Muscle of back (tissue), 11 donors: Measurements from ENCODE around the gene GSE1. TPM values are rescaled to one million over a fixed set of nuclear protein-coding genes. Genes with fewer than 3 reads are reported as not detected.

Experiments used
- DNase-seq, 3 donors: peaks; one replicate each; pipeline versions ENCODE4 v3.0.0 to v3.0.0-alpha.2; 2013
- polyA plus RNA-seq, 10 donors: library from polyadenylated mRNA; unstranded; fragments of 120-200 nt; gene quantifications; one replicate each; pipeline ENCODE4 v1.2.1, GENCODE V29; 2013; ENCODE audit not compliant: insufficient read length in 10 of 10

The GSE1 gene
- polyA plus RNA-seq, 10 donors: 40.0 to 55.2 (median 46.3) TPM

DNA sequence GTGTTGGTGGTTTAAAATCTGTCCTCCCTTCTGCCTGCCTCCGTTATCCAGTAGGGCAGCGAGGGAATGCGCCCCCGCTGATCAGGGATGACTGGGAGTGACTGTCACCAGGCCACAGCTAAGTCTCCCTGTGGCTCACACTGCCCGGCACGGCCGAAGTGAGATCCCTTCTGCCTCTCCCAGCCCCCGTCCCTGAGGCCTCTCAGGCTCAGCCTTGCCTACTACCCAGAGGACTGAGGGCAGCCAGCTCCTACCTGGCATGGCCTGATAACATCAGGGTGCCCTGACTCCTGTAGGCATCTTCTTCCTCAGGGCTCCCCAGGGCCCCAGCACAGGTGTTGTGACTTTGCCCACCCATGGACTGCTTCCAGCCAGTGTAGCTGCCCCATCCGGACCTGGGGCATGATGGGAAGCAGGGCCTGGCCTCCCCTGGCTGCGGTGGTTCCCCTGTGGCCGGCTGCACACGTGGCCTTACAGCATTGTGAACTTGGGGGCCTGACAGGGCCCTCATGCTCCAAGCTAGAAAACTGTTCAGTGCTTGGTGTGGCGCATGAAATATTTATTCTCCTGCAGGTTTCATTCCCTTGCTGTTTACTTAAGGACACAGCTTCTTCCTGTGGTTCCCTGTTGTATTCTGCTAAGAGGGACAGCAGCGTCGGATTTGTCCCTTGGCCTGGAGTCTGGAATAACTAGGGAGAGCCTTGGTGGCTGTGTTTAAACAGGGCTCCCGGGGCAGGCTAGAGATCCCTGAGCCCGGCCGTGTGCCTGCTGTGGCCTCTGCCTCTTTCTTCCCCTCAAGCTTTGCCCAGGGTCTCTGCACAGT, 45.6 kb downstream of the GSE1 start:
- DNase-seq: no peak

DNA sequence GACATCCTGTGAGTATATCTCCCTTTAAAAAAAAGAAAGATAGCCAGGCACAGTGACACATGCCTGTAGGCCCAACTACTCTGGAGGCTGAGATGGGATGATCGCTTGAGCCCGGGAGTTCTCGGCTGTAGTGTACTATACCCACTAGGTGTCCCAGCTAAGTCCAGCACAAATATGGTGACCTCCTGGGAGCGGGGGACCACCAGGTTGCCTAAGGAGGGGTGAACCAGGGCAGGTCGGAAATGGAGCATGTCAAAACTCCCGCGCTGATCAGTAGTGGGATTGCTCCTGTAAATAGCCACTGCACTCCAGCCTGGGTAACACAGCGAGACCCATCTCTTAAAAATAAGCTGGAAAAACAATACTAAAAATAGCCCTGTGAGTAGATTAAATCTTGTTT, 46.2 kb downstream of the GSE1 start:
- no peak for DNase-seq

DNA sequence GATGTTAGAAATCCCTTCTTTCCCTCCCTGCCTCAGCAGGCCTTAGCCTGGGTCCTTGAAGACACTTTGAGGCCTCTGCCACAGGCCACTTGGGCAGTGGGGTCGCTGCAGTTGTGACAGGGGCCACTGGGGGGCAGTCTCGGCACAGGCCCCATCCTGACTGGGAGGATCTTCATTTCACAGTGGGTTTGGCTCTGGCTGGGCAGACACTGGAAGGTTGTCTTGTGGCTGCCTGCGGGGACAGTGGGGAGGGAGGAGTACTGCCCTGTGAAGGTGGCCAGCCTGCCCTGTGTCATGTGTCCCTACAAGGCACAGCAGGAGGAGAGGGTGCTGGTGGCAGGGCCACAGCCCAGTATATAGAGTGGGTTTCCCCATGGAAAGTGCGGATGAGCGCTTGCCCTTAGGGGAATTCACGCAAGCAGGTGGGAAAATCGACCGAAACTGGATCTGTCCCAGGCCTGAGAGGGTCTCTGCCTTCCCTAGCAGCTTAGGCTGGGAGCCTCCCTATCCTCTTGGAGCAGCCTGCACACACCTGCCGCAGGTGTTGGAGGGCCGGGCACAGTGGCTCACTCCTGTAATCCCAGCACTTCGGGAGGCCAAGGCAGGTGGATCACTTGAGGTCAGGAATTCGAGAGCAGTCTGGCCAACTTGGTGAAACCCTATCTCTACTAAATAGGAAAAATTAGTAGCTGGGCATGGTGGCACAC, 46.8 kb downstream of the GSE1 start:
- peak; percentile 22 to 77 (median 59) for DNase-seq

DNA sequence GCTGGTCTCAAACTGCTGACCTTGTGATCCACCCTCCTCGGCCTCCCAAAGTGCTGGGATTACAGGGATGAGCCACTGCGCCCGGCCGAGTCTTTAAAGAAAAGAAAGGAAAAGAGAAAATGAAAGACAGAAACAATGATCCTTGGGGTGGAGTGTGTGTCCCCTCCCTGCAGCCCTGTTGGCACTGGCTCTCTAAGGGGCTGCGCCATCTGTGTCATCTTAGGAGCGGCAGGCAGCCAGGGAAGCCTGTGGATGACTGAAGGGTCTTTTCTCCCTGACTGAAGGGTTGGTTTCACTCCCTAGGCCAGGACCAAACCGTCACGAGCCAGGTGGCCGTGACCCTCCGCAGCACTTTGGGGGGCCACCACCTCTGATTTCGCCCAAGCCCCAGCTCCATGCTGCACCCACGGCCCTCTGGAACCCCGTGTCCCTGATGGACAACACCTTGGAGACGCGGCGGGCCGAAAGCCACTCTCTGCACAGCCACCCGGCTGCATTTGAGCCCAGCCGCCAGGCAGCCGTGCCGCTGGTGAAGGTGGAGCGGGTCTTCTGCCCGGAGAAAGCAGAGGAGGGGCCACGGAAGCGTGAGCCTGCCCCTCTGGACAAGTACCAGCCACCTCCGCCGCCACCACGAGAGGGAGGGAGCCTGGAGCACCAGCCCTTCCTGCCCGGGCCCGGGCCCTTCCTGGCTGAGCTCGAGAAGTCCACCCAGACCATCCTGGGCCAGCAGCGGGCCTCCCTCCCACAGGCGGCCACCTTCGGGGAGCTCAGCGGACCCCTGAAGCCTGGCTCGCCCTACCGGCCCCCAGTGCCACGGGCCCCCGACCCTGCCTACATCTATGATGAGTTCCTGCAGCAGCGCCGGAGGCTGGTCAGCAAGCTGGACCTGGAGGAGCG, 48.0 kb downstream of the GSE1 start:
- DNase-seq: no peak

DNA sequence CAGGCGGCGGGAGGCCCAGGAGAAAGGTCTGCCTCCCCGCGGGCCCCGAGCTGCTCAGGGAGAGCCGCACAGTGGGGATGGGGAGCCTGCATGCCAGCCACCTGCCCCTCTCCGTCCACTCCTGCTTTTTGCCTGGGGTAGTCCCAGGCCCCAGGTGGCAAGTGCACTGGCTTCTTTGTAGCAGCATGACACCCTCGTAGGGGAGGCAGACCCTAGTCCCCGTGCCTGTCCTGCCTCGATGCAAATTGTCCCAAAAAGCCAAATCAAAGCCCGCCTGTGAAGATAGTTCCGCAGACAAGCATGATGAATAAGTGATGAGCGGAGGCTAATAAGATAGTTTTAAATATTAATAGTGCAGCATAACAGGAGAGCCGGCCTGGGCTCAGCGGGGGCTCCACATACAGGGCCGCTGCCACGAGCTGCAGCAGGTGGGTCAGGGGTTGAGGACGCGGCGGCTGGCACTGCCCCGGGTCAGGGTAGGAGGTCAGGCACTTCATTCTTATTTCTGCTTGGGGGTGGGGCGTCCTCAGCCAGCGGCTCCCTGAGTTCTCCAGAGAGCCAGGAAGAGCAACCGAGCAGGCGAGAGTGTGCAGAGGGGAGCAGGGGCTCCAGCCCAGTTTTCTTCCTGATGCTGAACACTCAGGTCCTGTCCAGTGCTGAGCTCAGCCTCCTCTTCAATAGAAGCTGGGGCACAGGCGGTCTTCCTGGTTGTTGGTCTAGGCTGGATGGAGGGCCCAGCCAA, 48.8 kb downstream of the GSE1 start:
- no peak for DNase-seq

DNA sequence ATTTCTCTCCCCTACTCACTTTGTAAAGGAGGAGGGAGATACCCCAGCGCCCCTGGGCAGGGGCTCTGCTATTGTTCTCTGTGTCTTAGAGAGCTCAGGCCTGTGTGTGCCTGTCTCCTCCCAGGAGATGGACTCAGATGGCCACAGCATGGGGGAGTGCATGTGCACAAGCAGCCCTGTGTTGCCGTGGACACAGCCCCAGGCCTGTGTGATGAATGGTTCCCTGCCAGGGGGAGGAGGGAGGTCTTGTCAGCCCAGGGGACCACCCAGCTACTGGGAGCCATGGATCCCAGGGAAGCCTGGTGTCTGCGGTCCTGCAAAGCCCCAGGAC, 49.3 kb downstream of the GSE1 start:
- no peak for DNase-seq

DNA sequence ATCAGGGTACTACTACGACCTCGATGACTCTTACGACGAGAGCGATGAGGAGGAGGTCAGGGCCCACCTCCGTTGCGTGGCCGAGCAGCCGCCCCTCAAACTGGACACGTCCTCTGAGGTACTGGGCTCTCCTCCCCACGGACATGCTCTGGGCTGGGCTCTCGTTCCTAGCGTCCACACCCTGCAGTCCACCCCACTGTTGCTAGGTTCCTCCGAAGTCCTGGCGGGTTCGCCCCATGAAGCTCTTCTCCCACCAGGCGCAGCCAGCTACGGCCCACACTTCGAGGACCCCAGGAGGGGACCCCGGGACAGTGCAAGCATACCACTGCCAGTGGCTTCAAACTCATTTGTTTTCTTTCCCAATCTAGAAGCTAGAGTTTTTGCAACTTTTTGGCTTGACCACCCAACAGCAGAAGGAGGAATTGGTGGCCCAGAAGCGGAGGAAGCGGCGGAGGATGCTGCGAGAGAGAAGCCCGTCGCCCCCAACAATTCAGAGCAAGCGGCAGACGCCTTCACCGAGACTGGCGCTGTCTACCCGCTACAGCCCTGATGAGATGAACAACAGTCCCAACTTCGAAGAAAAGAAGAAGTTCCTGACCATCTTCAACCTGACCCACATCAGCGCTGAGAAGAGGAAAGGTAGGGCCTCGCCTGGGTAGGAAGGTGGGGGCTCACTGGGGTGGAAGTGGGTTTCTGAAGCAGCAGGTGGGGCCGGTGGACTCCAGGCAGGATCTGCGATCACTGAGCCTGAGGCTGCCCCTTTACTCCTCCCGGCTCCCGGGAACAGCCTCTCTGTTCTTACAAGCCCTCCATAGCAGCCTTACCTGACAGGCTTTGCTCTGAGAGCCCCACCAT, 50.1 kb downstream of the GSE1 start:
- DNase-seq: no peak

DNA sequence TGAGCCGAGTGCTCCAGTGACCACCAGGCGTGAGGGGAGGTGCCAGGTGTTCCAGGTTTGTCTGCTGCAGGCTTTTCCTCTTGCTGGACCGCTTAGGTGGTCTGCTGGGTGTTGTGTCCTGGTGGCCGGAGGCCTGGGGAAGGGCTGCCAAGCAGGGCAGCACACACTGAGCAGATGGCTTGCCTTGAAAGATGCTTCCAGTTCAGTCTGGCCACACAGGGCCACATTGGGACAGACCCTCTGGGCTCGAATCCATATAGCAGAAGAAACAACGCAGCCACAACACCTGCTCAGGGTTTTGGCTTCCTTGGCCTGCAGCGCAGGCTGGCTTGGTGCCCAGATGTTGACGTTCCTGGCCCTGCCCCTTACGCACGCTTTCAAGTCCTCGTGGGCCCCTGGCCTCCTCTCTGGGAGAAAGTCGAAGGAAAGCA, 50.8 kb downstream of the GSE1 start:
- DNase-seq: peak in 2 of 3 donors; percentile 58 to 75

DNA sequence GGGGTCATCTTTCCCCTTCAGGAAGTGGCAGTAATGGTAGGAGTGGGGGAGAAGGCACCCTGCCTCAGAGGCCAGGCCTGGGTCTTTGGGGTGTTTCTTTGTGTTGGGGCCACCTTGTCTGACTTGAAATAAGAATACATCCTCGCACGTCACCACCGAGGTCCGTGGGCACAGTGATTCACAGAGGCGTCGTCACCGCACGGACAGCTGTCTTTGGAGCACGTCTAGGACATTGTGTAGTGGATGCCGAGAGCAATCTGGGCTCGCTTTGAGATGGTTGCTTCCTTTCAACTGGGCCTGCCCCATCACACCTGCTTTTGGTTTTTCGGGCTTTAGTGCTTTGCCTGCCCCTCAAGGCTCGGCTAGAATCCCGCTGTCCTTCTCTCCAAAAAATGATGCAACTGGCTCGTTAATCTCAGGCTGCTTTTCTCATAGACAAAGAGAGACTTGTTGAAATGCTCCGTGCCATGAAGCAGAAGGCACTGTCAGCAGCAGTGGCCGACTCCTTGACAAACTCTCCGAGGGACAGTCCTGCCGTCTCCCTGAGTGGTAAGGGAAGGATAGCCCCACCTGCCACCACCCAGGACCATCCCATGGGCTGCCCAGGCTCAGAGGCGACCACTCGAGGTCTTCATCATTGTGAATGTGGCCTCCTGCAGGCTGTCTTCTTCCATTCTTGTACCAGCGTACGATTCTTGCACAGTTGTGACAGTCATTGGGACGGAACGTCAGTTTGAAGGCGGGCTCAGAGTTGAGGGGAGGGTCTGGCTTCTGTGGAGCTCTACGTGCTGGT, 51.7 kb downstream of the GSE1 start:
- DNase-seq: no peak

DNA sequence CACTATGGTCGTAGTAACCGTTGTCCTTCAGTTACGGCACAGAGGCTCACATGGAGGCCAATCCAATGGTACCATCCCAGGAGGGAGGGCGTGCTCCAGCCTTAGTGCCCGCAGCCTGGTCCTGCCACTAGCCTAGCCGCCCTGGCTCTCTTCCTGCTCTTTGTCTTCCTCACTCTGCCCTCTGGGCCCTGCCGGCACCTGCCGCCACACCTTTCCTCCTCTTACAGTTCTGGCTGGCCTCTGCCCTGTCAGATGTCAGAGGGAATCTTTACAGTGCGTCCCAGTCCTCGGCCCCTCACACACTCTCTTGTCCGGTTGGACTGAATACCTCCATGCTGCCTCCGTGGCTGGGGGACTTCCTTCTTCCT, 52.2 kb downstream of the GSE1 start:
- no peak for DNase-seq

DNA sequence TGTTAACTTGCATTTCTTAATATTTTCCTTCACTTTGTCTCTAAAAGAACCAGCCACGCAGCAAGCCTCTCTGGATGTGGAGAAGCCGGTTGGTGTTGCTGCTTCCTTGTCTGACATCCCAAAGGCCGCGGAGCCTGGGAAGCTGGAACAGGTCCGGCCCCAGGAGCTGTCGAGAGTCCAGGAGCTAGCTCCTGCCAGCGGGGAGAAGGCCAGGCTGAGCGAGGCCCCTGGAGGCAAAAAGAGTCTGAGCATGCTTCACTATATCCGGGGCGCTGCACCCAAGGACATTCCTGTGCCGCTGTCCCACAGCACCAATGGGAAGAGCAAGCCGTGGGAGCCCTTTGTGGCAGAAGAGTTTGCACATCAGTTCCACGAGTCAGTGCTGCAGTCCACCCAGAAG, 52.8 kb downstream of the GSE1 start:
- no peak for DNase-seq

DNA sequence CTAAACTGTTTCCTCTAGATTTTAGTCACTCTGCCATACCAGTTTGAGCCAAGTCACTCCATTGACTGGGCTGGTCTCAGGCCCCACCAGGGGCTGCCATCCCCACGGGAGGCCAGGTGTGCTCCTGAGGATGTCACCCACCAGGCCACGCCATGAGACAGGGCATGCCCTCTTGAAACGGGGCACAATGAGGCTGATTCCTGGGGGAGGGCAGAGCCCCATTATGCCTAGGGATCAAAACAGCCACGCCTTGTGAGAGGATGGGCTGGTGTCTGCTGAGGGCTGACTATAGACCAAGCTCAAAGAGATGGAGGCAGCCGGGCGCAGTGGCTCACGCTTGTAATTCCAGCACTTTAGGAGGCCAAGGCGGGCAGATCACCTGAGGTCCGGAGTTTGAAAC, 54.1 kb downstream of the GSE1 start:
- DNase-seq: no peak

DNA sequence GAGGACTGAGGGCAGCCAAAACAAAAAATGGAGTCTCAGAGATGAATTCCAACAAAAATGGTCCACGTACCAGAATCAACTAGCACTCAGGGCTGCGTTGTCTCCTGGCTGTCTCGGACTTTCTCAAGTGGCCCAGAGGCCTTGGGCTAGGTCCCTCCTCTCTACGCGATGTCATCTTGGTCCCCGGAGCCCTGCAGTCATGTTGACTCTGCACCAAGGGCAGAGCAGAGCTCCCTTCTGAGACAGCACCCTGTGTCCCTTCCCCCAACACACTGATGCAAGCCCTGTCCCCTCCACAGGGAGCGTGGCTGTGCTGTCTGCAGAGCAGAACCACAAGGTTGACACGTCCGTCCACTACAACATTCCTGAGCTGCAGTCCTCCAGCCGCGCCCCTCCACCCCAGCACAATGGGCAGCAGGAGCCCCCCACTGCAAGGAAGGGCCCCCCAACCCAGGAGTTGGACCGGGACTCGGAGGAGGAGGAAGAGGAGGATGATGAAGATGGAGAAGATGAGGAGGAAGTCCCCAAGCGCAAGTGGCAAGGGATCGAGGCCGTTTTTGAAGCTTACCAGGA, 54.8 kb downstream of the GSE1 start:
- no peak for DNase-seq

DNA sequence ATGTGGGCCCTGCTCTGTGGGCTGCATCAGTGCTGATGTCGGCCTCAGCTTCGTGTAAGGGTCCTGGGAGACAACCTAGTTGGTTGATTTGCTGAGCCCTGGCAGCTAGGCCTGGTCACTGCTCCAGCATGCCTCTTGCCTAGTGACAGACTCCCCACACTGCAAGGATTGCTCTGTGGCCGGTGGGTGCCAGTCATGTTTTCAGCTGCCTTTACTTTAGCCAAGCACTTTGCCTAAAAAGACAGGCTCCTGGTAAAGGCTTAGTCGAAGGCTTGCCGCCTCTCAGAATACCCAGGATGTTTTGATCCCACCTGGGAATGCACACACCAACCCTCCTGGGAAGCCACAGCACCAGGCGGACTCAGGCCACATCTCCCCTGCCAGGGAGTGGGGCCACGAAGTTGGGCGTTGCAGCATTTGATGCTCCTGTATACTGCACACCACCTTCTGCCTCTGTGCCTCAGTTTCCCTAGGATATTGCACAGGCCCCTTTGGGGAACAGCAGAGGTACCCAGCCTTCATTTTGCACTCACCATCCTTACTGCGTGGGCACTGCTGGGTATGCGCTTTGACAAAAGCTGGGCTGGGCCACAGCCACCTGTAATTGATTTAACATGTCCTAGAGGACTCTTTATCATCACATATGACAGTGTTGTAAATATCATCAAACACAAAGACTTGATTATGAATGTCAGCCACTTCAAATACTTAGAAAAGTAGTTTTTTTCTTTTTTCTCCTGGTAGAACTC, 55.7 kb downstream of the GSE1 start:
- no peak for DNase-seq

DNA sequence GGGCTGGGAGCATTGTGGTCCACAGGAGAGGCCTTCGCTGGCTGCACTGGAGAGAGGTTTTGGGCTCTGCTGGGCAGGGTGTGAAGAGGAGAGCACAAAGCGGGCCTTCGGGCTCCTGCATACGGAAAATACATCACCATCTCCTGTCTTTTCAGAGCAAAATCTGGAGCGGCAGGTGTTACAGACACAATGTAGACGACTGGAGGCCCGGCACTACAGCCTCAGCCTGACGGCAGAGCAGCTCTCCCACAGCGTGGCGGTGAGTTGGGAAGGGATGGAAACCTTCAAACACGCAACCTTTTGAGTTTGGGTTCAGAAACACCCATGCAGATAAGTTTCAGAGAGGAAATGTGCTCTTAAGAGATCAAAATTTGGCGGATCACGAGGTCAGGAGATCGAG, 57.7 kb downstream of the GSE1 start:
- DNase-seq: no peak

DNA sequence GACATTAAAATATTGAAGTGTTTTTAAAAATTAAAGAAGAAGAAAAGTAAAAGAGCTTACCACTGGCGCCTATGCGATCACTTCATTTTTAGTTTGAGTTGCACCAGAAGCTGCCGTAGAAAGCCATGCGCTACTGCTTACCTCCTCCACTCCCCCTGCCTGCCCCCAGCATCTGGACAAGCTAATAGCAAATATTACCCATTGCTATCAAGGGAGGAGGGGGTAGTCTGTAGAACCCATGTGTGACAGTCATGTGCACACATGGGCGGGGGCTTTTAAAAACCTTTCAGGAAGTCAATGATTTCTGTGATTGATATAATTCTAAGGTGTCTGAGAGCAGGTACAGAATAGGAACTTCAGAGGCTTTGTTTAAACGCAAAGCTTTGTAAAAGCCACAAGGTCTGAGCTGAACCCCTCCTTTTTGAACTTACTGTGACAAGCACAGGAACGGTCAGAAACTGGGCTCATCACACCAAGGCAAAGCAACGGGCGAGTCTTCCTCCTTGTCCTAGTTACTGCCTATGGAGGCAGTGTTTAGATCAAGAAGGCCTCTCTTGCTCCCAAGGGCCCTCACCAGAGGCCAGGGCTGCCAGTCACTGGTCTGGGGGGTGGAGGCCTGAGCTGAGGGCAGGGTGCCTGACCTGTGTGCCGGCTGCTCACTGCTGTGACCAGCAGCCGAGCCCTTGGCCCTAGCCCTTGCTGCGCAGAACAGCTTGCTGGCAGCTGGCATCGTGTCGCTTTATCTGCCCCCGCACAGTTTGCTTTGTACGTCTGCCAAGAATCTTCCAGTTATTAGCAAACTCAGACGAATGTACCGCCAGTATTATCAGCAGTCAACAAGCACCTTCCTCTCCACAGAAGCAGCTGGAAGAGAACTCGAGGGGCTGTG, 60.7 kb downstream of the GSE1 start:
- no peak for DNase-seq

DNA sequence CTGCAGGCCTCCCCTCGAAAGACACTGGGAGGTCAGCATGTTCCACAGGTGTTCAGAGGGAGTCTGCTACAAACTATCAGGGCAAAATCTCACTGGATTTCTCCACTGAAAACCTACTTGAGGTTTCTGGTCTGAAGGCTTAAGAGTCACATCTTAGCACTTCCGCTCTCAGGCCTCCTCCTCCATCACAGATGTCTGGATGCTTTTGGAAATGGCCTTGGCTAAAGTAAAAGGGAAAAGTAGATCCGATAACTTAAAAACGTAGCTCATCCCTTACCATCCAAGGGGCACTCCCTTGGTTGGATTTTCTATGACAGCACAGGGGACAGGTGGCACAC, 61.3 kb downstream of the GSE1 start:
- no peak for DNase-seq

DNA sequence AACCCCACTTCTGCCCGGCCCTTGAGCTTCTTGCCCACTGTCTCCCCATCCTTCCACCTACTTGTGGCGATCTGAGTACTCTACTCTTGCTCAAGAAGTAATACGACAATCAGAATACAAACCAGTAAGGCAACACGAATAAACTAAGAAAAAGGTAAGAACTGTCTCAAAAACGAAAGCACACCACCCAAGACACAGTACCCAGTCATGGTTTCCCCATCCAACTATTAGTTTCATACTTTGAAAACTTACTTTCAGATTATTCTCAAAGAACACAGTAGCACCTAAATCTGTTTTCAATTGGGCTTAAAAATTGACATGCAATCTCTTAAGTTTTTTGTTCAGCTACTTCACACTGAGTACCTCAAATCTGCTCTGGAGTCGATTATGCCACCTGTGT, 61.7 kb downstream of the GSE1 start:
- no peak for DNase-seq
